Measurements from ENCODE around the gene ABLIM1.

GRCh38 chr10:114653926-114654325 lies 4.1 kb downstream of the ABLIM1 start:
- TF ChIP-seq, protein P1, sequence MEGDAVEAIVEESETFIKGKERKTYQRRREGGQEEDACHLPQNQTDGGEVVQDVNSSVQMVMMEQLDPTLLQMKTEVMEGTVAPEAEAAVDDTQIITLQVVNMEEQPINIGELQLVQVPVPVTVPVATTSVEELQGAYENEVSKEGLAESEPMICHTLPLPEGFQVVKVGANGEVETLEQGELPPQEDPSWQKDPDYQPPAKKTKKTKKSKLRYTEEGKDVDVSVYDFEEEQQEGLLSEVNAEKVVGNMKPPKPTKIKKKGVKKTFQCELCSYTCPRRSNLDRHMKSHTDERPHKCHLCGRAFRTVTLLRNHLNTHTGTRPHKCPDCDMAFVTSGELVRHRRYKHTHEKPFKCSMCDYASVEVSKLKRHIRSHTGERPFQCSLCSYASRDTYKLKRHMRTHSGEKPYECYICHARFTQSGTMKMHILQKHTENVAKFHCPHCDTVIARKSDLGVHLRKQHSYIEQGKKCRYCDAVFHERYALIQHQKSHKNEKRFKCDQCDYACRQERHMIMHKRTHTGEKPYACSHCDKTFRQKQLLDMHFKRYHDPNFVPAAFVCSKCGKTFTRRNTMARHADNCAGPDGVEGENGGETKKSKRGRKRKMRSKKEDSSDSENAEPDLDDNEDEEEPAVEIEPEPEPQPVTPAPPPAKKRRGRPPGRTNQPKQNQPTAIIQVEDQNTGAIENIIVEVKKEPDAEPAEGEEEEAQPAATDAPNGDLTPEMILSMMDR (IDR thresholded peaks at IDR 0.05; ENCODE audit: low read length), result no peak
- no peak for TF ChIP-seq EZH2 (optimal IDR thresholded peaks at IDR 0.05; ENCODE audit: low read depth, low read length)
- no peak for TF ChIP-seq EZH2phosphoT487 (IDR thresholded peaks at IDR 0.05; ENCODE audit: low read length)

Measured in MM.1S (cell line).